GM12891 (cell line): ENCODE measurements around the gene WFDC1.

Experiments used
- POLR2A ChIP-seq: IDR thresholded peaks from 2 replicates; pipeline ENCODE4 v1.6.1; 2011; ENCODE audit warnings: low read depth, low read length, control low read depth
- POLR2AphosphoS5 ChIP-seq: IDR thresholded peaks from 2 replicates; pipeline ENCODE4 v1.6.1; 2011; ENCODE audit warnings: low read depth, low read length, control low read depth
- SPI1 ChIP-seq: IDR thresholded peaks from 2 replicates; pipeline ENCODE4 v1.6.1; 2011; ENCODE audit warnings: low read depth, low read length, control low read depth
- TAF1 ChIP-seq: IDR thresholded peaks from 2 replicates; pipeline ENCODE4 v1.6.1; 2011; ENCODE audit warnings: low read depth, low read length, control low read depth

GRCh38 chr16:84279881-84280280, 14.8 kb upstream of the WFDC1 start:
- TF ChIP-seq POLR2A (no peak), POLR2AphosphoS5 (no peak), TAF1 (no peak), SPI1 (no peak)
